Activated T-cell treated with anti-CD3 and anti-CD28 coated beads, Interleukin-2, amount 50 U/mL, for 72 hours (primary cell): ENCODE measurements around the gene ACER3. TPM values are rescaled to one million over a fixed set of nuclear protein-coding genes. Genes with fewer than 3 reads are reported as not detected.
"Not testable (repeated sequence)": the region's sequence is repeated elsewhere in the genome, so short reads cannot be mapped to it uniquely, and the experiment has no call there.

Experiments used
- ATAC-seq, 2 donors: fragments of 150-1000 bp; cut with Tn5 transposase; replicated peaks in 1 of 2; 2 replicates each; pipeline ENCODE4 v1.10.0; 2021; ENCODE audit warnings: moderate library complexity in 2 of 2, mild to moderate bottlenecking in 1 of 2
- DNase-seq, 2 donors: peaks; one replicate each; pipeline ENCODE4 v3.0.0; 2021 to 2022; ENCODE audit warnings: mixed read lengths in 1 of 2
- H3K27ac Mint-ChIP-seq: one replicate; pipeline ENCODE4 v1.8.0; 2022; ENCODE audit warnings: mild to moderate bottlenecking, moderate library complexity, mixed read lengths
- H3K27me3 Mint-ChIP-seq: one replicate; pipeline ENCODE4 v1.8.0; 2022; ENCODE audit warnings: low read depth, mixed read lengths
- H3K36me3 Mint-ChIP-seq, 2 donors: one replicate each; pipeline ENCODE4 v1.8.0; 2022; ENCODE audit warnings: mixed read lengths in 2 of 2, mild to moderate bottlenecking in 1 of 2; ENCODE audit not compliant: insufficient read depth in 2 of 2
- H3K4me1 Mint-ChIP-seq: one replicate; pipeline ENCODE4 v1.8.0; 2022; ENCODE audit warnings: low read depth, mixed read lengths
- H3K4me3 Mint-ChIP-seq, 2 donors: one replicate each; pipeline ENCODE4 v1.8.0; 2022; ENCODE audit warnings: mild to moderate bottlenecking in 2 of 2, mixed read lengths in 2 of 2, moderate library complexity in 2 of 2
- H3K9me3 Mint-ChIP-seq, 2 donors: one replicate each; pipeline ENCODE4 v1.8.0; 2022; ENCODE audit warnings: mixed read lengths in 2 of 2
- total RNA-seq, 2 donors: library from RNA; stranded (reverse); gene quantifications; one replicate each; pipeline ENCODE4 v1.2.3, GENCODE V29; 2022

Gene ACER3
- 10 to 100 TPM; 13.1 to 16.2 TPM for total RNA-seq

- H3K27ac Mint-ChIP-seq = peak within 1 kb of the TSS; percentile 34
- ATAC-seq (peak; percentile 99), DNase-seq (peak; percentile 92 to 97)
- peak within 1 kb of the TSS; percentile 91 to 92 for H3K4me3 Mint-ChIP-seq
- peaks cover 29% of the 10 kb centered on the region for H3K4me1 Mint-ChIP-seq
- H3K9me3 Mint-ChIP-seq = peaks cover 0 to 3% of the 10 kb centered on the region in 2 donors
- H3K27me3 Mint-ChIP-seq = no peaks in the 10 kb centered on the region
- H3K36me3 Mint-ChIP-seq = no peaks in the 10 kb centered on the region
Measured at GRCh38 chr11:76860539-76861475, at the start of gene ACER3. Gene ACER3 (plus strand): TSS chr11:76860918. CDS start chr11:76860977, 59 bp downstream.

DNA sequence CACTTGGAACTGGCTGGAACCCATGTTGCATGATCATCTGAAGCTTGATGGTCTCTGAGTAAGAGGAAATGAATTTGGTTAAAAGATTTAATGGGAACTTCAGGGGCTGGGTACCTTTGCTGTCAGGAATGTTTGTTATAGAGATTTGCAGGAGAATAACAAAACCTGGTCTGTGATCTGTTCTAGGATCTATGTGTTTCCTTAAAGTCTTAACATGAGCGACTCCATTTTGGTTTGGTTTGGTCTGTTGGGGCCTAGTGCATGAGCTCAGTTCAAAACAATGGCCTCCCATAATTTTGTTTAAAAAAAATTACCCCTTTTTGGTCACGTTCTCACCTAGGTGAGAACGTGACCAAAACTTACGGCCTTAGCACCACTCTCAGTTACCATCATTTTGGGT is 49.5 kb upstream of the ACER3 start:
- no peak overlapping the region for H3K4me3 Mint-ChIP-seq
- peaks cover 20% of the 10 kb centered on the region for H3K4me1 Mint-ChIP-seq
- peaks cover 3 to 10% of the 10 kb centered on the region in 2 donors for H3K36me3 Mint-ChIP-seq
- H3K27me3 Mint-ChIP-seq = peaks cover 24% of the 10 kb centered on the region
- H3K9me3 Mint-ChIP-seq = peaks cover 2 to 7% of the 10 kb centered on the region in 2 donors
- ATAC-seq (no peak), DNase-seq (no peak)
- H3K27ac Mint-ChIP-seq = no peak overlapping the region

DNA sequence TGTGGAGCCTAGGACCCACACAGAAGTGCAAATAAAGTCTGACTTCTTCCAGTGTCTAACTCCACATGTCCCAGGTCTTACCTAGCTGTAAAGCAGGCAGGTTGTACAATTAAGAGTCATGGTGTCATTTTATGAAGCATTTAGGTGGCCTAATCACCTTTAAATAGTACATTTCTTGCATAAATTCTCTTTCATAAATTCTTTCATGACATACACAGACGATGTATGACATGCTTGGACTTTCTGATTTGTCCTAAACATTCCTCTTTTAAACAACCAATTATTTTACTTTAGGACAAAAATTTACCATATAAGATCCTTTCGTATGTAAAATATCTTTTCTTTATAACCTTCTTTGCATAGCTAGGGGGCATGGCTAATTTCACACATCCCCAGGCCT is 46.3 kb upstream of the ACER3 start:
- H3K36me3 Mint-ChIP-seq = peaks cover 5 to 19% of the 10 kb centered on the region in 2 donors
- no peak for ATAC-seq
- peaks cover 7 to 14% of the 10 kb centered on the region in 2 donors for H3K9me3 Mint-ChIP-seq
- H3K4me3 Mint-ChIP-seq = no peak overlapping the region
- H3K27me3 Mint-ChIP-seq = peaks cover 21% of the 10 kb centered on the region
- H3K27ac Mint-ChIP-seq = no peak overlapping the region
- peaks cover 7% of the 10 kb centered on the region for H3K4me1 Mint-ChIP-seq
- no peak for DNase-seq

DNA sequence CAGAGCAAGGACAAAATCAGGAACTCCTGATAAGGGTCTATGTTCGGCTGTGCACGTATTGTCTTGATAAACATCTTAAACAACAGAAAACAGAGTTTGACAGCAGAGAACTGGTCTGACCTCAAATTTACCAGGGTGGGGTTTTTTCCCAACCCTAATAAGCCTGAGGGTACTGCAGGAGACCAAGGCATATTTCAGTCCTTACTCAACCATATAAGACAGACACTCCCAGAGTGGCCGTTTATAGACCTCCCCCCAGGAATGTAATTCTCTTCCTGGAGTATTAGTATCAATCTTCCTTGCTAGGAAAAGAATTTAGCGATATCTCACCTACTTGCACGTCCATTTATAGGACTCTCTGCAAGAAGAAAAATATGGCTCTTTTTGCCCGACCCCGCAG is 45.0 kb upstream of the ACER3 start:
- H3K9me3 Mint-ChIP-seq = peaks cover 7 to 14% of the 10 kb centered on the region in 2 donors
- not testable (repeated sequence) for H3K27ac Mint-ChIP-seq, DNase-seq, H3K4me3 Mint-ChIP-seq, ATAC-seq, H3K4me1 Mint-ChIP-seq
- peaks cover 21% of the 10 kb centered on the region for H3K27me3 Mint-ChIP-seq
- H3K36me3 Mint-ChIP-seq = peaks cover 7 to 21% of the 10 kb centered on the region in 2 donors

GRCh38 chr11:76820184-76820566 is 40.5 kb upstream of the ACER3 start:
- peaks cover 7 to 19% of the 10 kb centered on the region in 2 donors for H3K36me3 Mint-ChIP-seq
- H3K9me3 Mint-ChIP-seq = peaks cover 6 to 14% of the 10 kb centered on the region in 2 donors
- DNase-seq (no peak), ATAC-seq (no peak)
- H3K27me3 Mint-ChIP-seq = peaks cover 21% of the 10 kb centered on the region
- no peak overlapping the region for H3K27ac Mint-ChIP-seq
- no peak overlapping the region for H3K4me3 Mint-ChIP-seq
- H3K4me1 Mint-ChIP-seq = peaks cover 11% of the 10 kb centered on the region

- H3K9me3 Mint-ChIP-seq, ATAC-seq, H3K36me3 Mint-ChIP-seq, H3K4me3 Mint-ChIP-seq, H3K27ac Mint-ChIP-seq, DNase-seq: not testable (repeated sequence)
- Mint-ChIP-seq H3K27me3 (peaks cover 14% of the 10 kb centered on the region), H3K4me1 (peaks cover 11% of the 10 kb centered on the region)
Measured at GRCh38 chr11:76821396-76821795, 39.3 kb upstream of the ACER3 start.

DNA sequence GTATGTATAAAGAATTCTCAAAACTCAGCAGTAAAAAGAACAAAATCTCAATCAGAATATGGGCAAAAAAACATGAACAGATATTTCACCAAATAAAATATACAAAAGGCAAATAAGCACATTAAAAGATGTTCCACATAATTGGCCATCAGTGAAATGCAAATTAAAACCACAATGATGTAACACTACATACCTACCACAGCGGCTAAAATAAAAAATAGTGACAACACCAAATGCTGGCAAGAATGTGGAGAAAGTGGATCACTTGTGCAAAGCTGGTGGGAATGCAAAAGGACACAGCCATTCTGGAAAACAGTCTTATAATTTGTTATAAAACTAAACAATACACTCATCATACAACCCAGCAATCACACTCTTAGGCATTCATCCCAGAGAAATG is 38.3 kb upstream of the ACER3 start:
- Mint-ChIP-seq H3K36me3 (peaks cover 2% of the 10 kb centered on the region in 2 donors), H3K4me3 (no peak overlapping the region), H3K27ac (no peak overlapping the region), H3K27me3 (peaks cover 5% of the 10 kb centered on the region), H3K4me1 (peaks cover 11% of the 10 kb centered on the region), H3K9me3 (no peaks in the 10 kb centered on the region)
- ATAC-seq = no peak
- DNase-seq = no peak

GRCh38 chr11:76823481-76824028 is 37.2 kb upstream of the ACER3 start:
- DNase-seq (no peak), ATAC-seq (no peak)
- H3K9me3 Mint-ChIP-seq = no peaks in the 10 kb centered on the region
- no peak overlapping the region for H3K27ac Mint-ChIP-seq
- H3K4me3 Mint-ChIP-seq = no peak overlapping the region
- H3K27me3 Mint-ChIP-seq = no peaks in the 10 kb centered on the region
- H3K4me1 Mint-ChIP-seq = peaks cover 11% of the 10 kb centered on the region
- peaks cover 2% of the 10 kb centered on the region in 2 donors for H3K36me3 Mint-ChIP-seq

DNA sequence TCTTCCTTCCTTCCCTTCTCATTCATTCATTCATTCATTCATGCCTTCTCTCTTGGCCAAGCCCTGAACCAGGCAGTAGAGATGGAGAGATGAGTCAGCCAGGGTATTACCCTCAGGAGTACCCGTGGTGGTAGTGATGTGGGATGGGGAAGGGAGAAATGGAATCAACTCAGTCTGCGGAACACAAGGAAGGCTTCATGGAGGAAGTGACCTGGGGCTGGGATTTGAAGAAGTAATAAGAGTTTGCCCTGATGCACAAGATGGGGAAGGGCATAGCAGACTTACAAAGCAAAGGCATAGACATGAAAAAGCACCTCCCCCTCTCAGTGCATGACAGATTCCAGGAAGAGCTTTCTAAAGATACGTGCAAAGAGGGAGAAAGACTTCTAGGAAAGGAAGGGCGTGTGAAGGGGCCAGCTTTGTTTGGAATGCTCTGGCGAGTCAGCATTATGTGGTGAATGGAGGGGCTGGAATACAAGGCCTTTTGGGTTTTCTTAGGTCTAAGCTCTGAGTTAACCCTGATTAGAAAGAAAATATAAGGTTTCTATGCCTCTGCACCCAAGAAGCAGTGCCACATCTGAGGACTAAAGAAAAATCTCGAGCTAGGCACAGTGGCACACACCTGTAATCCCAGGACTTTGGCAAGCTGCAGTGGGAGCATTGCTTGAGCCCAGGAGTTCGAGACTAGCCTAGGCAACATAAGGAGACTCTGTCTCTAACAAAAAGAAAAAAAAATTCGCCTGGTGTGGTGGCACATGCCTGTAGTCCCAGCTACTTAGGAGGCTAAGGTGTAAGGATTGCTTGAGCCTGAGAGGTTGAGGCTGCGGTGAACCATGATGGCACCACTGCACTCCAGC is 36.4 kb upstream of the ACER3 start:
- Mint-ChIP-seq H3K27me3 (no peaks in the 10 kb centered on the region), H3K4me3 (no peak overlapping the region), H3K36me3 (peaks cover 2% of the 10 kb centered on the region in 2 donors), H3K4me1 (peaks cover 11% of the 10 kb centered on the region), H3K9me3 (no peaks in the 10 kb centered on the region), H3K27ac (no peak overlapping the region)
- ATAC-seq (no peak), DNase-seq (no peak)

DNA sequence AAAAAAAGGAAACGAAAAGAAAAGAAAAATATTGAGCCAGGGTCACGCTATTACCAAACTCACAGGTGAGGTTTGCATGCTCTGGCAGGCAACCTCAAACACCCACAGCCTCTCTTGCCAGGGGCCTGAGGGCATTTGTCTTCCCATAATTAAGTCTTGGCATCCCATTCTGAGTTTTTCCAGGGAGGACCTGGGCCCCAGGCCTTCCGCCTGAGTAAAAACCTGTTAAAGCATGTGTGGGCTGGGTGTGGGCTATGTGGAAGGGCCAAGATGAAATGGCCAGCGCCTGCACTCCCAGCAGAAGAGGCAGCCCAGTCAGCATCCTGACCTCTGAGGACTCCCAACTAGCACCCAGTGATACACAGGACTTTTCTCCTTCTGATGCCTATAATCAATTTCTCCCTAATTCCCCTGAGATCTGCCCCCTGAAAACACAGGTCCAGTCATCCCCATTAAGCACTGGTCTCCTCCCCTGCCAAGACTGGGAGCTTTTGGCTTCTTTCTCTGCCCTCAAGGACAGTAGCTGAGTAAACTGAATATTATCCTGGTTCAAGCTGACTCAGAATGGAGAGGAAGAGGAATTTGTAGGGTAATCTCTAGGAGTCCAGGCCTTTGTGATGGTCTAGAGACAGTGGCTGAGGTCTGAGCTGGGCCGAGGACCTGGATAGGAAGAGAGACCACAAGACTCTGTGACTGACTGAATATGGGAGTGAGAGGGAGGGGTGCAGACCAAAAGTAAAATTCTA is 35.6 kb upstream of the ACER3 start:
- ATAC-seq (no peak), DNase-seq (no peak)
- H3K9me3 Mint-ChIP-seq = peaks cover 0 to 1% of the 10 kb centered on the region in 2 donors
- no peaks in the 10 kb centered on the region for H3K27me3 Mint-ChIP-seq
- H3K4me3 Mint-ChIP-seq = no peak overlapping the region
- peaks cover 11% of the 10 kb centered on the region for H3K4me1 Mint-ChIP-seq
- peaks cover 2% of the 10 kb centered on the region in 2 donors for H3K36me3 Mint-ChIP-seq
- no peak overlapping the region for H3K27ac Mint-ChIP-seq

DNA sequence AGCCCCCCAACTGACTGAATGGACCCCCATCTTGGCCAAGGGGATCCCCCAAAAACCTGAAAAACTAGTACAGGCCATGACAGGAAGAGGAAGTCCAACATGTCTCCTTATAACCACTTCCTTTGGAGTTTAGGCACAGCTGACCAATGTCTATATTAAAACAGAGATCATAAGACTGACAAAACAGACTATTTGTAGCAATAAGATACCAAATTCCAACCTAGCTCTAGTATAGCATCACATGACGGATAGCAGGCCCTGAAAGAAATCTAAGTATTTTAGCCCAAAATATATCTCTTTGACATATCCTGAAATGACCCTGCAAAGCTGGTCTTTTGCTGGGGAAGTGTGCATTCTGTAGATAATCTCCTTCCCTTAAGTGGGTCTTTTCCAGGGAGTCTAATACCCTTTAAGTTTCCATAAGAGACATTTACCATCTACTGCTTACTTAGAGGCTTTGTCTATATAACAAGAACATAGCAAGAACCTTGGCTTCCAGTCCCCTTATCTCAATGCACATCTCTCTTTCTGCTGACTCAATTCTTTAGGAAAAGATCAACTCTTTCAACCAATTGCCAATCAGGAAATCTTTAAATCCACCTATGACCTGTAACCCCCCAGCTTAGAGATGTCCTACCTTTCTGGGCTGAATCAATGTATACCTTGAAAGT is 34.9 kb upstream of the ACER3 start:
- Mint-ChIP-seq H3K27me3 (no peaks in the 10 kb centered on the region), H3K27ac (no peak overlapping the region), H3K36me3 (no peaks in the 10 kb centered on the region), H3K4me3 (no peak overlapping the region), H3K9me3 (peaks cover 0 to 1% of the 10 kb centered on the region in 2 donors), H3K4me1 (peaks cover 11% of the 10 kb centered on the region)
- no peak for ATAC-seq
- no peak for DNase-seq

- ATAC-seq, DNase-seq, H3K36me3 Mint-ChIP-seq, H3K27me3 Mint-ChIP-seq, H3K27ac Mint-ChIP-seq, H3K9me3 Mint-ChIP-seq, H3K4me3 Mint-ChIP-seq: not testable (repeated sequence)
- H3K4me1 Mint-ChIP-seq = peaks cover 11% of the 10 kb centered on the region
Measured at GRCh38 chr11:76826508-76826907, 34.2 kb upstream of the ACER3 start.
